Calu3 (cell line): ENCODE results near the gene PRPH. TPM values are rescaled to one million over a fixed set of nuclear protein-coding genes. Genes with fewer than 3 reads are reported as not detected.
"Not testable (repeated sequence)": the region's sequence is repeated elsewhere in the genome, so short reads cannot be mapped to it uniquely, and the experiment has no call there.

ENCODE experiments used
- BruUV-seq: library from RNA; stranded (reverse); fragments of 400-500 nt; replicated peaks from 2 replicates; lab custom pipeline; 2021; lab: Mats Ljungman, UMichigan
- CTCF ChIA-PET: fragments of 300-600 bp; sonication (Branson Sonifier 250); formaldehyde crosslinking; loops from one replicate; lab custom pipeline; 2022; ENCODE audit warnings: antibody characterized with exemption; lab: Charles Lee
- DNase-seq: peaks from one replicate; pipeline ENCODE4 v3.0.0; 2022
- H3K27ac Mint-ChIP-seq: one replicate; pipeline ENCODE4 v1.8.0; 2022; ENCODE audit warnings: mixed read lengths; ENCODE audit not compliant: unreplicated experiment
- H3K27me3 Mint-ChIP-seq: one replicate; pipeline ENCODE4 v1.8.0; 2022; ENCODE audit warnings: mixed read lengths; ENCODE audit not compliant: unreplicated experiment
- H3K36me3 Mint-ChIP-seq: one replicate; pipeline ENCODE4 v1.8.0; 2022; ENCODE audit warnings: mild to moderate bottlenecking, moderate library complexity, mixed read lengths; ENCODE audit not compliant: insufficient read depth, unreplicated experiment
- H3K4me1 Mint-ChIP-seq: one replicate; pipeline ENCODE4 v1.8.0; 2022; ENCODE audit warnings: mild to moderate bottlenecking, low read depth, mixed read lengths; ENCODE audit not compliant: unreplicated experiment
- H3K4me3 Mint-ChIP-seq: one replicate; pipeline ENCODE4 v1.8.0; 2022; ENCODE audit warnings: mild to moderate bottlenecking, low read depth, moderate library complexity, mixed read lengths; ENCODE audit not compliant: unreplicated experiment
- H3K9me3 Mint-ChIP-seq: one replicate; pipeline ENCODE4 v1.8.0; 2022; ENCODE audit warnings: low read depth, mixed read lengths; ENCODE audit not compliant: unreplicated experiment
- intact Hi-C: fragments of 100-400 bp; cut with micrococcal nuclease; formaldehyde crosslinking; loops from one replicate; pipeline ENCODE4 v1.10.0; 2022; ENCODE audit not compliant: unreplicated experiment
- total RNA-seq: library from RNA; stranded (reverse); gene quantifications from 2 replicates; pipeline ENCODE4 v1.2.3, GENCODE V29; 2022
- TF ChIP-seq, protein P1 (sequence below): fragments of 200-600 bp; IDR thresholded peaks from one replicate; pipeline ENCODE4 v1.8.0; 2022; ENCODE audit warnings: antibody characterized with exemption; ENCODE audit not compliant: unreplicated experiment

The PRPH gene
- total RNA-seq, 1 experiment from 2014 or later = not detected

DNA sequence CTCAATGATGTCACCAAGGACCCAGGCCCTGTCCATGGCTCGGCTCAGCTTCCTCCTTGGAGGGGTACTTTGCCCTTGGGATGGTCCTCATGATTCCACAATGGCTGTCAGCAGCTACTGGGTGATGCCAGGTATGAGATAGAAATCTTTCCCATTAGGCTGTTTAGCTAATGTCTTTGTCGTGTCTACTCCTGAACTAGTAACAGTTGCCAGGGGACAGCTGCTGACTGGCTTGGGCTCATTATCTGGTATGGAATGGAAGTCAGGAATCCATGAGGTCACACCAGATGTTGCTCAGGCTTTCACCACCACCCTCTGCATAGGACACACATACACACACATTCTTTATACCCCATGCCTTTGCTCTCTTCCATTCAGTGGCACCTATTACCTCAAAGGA lies 9.2 kb downstream of the PRPH start:
- Mint-ChIP-seq H3K9me3 (peaks cover 2% of the 10 kb centered on the region), H3K27me3 (peaks cover 46% of the 10 kb centered on the region), H3K4me3 (no peak overlapping the region), H3K4me1 (no peaks in the 10 kb centered on the region), H3K36me3 (no peaks in the 10 kb centered on the region), H3K27ac (no peak overlapping the region)
- intact Hi-C loops = no loop called here
- CTCF ChIA-PET = interaction anchor here (0.5 to 0.6 kb wide), 2 partner anchors 21 to 123 kb away, joined by 3 to 4 read pairs; no protein-coding TSS in a partner anchor
- TF ChIP-seq, protein P1, sequence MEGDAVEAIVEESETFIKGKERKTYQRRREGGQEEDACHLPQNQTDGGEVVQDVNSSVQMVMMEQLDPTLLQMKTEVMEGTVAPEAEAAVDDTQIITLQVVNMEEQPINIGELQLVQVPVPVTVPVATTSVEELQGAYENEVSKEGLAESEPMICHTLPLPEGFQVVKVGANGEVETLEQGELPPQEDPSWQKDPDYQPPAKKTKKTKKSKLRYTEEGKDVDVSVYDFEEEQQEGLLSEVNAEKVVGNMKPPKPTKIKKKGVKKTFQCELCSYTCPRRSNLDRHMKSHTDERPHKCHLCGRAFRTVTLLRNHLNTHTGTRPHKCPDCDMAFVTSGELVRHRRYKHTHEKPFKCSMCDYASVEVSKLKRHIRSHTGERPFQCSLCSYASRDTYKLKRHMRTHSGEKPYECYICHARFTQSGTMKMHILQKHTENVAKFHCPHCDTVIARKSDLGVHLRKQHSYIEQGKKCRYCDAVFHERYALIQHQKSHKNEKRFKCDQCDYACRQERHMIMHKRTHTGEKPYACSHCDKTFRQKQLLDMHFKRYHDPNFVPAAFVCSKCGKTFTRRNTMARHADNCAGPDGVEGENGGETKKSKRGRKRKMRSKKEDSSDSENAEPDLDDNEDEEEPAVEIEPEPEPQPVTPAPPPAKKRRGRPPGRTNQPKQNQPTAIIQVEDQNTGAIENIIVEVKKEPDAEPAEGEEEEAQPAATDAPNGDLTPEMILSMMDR = no peak
- no peak for DNase-seq
- no TSS peak for BruUV-seq

GRCh38 chr12:49305762-49306510 lies 11.0 kb downstream of the PRPH start:
- CTCF ChIA-PET = interaction anchor here (0.6 to 0.8 kb wide), 2 partner anchors 8 to 21 kb away, joined by 3 to 5 read pairs; no protein-coding TSS in a partner anchor
- Mint-ChIP-seq H3K4me1 (no peaks in the 10 kb centered on the region), H3K4me3 (no peak overlapping the region)

DNA sequence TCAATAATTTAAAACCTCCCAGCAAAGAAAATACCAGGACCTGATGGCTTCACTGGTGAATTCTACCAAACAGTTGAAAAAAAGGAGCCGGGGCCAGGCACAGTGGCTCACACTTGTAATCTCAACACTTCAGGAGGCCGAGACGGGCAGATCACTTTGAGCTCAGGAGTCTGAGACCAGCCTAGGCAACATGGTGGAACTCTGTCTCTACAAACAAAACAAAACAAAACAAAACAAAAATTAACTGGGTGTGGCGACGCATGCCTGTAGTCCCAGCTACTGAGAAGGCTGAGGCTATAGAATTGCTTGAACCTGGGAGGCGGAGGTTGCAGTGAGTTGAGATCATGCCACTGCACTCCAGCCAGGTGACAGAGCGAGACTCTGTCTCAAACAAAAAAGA lies 14.4 kb downstream of the PRPH start:
- TF ChIP-seq, protein P1 = no peak
- DNase-seq = no peak
- intact Hi-C loops = no loop called here
- no peaks in the 10 kb centered on the region for H3K4me1 Mint-ChIP-seq
- no peaks in the 10 kb centered on the region for H3K36me3 Mint-ChIP-seq
- CTCF ChIA-PET = no interaction called here
- no TSS peak for BruUV-seq
- peaks cover 2% of the 10 kb centered on the region for H3K9me3 Mint-ChIP-seq
- H3K27me3 Mint-ChIP-seq = peaks cover 36% of the 10 kb centered on the region
- no peak overlapping the region for H3K4me3 Mint-ChIP-seq
- peak overlapping the region; percentile 42 for H3K27ac Mint-ChIP-seq

More at GRCh38 chr12:49305762-49306510, 11.0 kb downstream of the PRPH start:
- no peaks in the 10 kb centered on the region for H3K36me3 Mint-ChIP-seq
- intact Hi-C loops = no loop called here
- TF ChIP-seq, protein P1 = no peak
- peaks cover 2% of the 10 kb centered on the region for H3K9me3 Mint-ChIP-seq
- no TSS peak for BruUV-seq
- H3K27me3 Mint-ChIP-seq = peaks cover 49% of the 10 kb centered on the region
- H3K27ac Mint-ChIP-seq = no peak overlapping the region
- no peak for DNase-seq

- H3K4me1 Mint-ChIP-seq, DNase-seq, CTCF ChIA-PET, H3K9me3 Mint-ChIP-seq, intact Hi-C loops, H3K36me3 Mint-ChIP-seq, BruUV-seq, H3K4me3 Mint-ChIP-seq, H3K27ac Mint-ChIP-seq: not testable (repeated sequence)
- H3K27me3 Mint-ChIP-seq = peaks cover 25% of the 10 kb centered on the region
Observed at GRCh38 chr12:49310451-49311000, 15.6 kb downstream of the PRPH start.
